NCI-H2227 (cell line): ENCODE data around the gene ZNF469.

ENCODE experiments used
- DNase-seq: peaks from one replicate; lab custom pipeline; 2025; ENCODE audit not compliant: unreplicated experiment; lab: John Stamatoyannopoulos, UW

Gene ZNF469

DNA sequence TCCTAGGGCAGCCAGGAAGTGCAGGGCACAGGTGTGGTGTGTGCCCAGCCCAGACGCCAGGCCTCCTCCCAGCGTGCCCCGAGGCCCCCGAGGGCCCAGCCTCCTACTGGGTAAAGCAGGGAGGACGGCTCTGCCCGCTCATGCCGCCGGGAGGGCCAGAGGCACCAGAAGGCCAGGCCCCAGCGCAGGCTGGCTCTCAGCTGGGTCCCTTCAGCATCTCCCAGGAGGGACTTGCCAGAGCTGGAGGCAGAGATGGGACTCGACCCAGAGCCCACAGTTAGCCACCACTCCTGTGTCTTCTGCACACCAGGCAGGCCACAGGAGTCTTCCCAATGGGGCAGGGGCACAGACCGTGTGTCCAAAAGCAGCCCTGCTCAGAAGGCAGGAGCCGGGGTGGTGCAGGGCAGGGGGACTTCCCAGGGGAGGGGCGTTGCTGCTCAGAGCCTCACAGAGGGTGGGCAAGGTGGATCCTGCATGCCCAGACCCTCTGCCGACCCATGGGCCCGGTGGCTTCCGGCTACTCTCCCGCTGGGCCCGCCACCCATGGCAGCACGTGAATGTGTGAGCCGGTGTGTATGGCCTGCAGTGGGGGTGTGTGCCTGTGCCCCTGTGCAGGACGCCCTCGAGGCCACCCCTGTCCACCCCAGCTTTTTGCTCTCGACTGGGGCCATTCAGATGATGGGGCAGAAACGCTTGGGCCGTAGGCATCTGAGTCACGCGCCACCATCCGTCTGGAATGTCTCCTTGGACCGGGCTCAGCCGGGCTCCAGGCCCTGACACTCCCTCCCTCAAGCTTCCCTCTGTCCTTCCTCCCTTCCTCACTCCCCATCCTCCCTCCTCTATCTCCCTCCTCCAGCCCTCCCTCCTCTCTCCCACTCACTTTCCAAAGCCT, 5.7 kb upstream of the ZNF469 start:
- DNase-seq = no peak

DNA sequence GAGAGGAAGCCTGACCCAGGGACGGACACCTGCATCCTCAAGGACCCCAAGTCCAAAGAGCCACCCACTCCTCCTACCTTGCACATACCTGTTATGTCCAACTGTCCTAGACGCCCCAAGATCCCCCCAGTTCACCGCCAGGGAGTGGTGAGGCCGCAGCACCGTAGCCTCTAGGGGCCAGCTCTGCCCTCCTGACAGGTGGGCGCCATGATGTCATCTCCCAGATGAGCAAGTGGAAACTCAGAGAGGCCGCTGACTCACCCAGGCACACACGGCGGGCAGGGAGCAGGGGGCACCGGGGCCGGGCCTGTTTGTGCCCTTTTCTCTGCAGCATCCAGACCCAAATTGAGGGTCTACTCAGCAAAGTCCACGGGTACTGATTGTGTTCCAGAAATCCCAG, 4.8 kb upstream of the ZNF469 start:
- DNase-seq = no peak

DNA sequence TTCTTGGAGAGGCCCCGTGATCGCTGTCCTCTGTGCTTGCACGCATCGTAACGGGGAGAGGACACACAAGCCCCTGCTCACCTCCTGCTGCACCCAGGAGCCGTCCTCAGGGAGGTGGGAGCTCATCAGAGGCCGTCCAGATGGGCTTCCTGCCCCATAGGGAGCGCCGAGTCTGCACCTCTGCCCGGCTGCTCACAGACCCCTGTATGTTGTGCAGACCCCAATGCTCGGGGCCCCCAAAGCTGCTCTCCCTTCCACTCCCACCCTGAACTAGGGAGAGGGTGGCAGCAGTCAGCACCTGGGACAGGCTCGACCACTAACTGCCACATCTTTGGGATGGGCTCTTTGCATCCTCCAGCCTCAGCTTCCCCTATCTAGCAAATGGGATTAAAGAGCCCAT, 4.4 kb upstream of the ZNF469 start:
- DNase-seq = no peak

DNA sequence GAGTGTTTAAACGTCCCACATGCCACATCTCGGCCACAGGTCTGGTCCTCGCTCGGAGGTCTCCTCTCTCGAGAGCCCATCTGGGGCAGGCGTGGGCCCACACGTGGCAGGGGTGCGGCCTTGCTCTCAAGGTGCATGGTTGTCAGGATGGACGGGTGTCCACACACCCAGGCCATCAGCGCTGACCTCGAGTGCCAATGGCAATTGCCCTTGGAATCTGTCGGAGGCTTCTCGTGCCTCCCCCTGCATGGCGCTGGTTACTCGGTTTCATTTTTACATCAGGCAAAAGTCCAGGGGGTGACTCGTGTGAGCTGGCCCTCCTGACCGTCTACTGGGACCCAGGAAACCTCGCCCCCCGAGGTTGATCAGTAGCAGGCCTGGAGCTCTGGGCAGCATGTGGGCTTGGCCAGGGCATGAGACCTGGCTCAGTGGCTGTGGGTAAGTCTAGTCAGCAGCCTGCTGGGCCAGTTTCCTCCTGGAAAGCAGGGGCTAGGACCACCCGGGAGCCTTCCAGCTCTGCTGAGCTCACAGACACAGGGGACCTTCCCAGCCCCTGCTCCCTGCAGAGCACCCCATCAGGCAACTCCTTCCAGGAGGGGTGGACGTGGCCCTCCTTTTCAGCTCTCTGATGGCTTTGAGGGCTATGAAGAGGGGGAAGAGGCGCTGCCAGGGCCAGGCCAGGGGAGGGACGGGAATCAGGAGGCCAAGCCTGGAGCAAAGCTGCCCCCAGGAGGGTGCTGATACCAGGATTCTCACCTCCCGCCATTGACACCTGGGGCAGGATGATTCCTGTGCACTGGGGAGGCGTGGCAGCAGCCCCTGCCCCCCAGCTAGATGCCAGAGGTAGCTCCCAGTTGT, 3.7 kb upstream of the ZNF469 start:
- DNase-seq = no peak

DNA sequence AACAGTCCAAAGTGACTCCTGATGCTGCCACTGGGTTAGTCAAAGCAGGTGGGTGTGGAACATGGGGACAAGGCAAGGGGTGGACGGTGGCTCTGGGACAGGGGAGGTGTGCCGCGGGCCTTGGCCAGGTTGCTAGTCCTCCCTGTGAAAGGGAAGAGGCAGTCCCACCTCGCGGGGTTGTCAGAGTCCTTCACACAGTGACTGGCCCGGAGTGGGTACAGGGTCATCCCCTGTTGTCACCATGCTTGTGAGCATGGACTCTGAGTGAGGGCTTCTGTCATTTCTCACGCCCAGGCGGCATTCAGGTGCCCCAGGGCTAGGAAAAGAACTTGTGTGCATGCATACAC, 3.1 kb upstream of the ZNF469 start:
- DNase-seq = no peak

DNA sequence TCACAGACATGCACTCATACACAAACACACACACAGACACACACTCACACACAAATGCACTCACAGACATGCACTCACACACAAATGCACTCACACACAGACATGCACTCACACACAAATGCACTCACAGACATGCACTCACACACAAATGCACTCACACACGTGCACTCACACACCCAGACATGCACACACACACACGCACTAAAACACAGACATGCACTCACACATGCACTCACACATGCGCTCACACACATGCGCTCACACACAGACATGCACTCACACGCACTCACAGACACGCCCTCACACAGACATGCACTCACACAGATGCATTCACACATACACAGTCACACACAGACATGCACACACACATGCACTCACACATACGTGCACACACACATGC, 2.7 kb upstream of the ZNF469 start:
- no peak for DNase-seq

DNA sequence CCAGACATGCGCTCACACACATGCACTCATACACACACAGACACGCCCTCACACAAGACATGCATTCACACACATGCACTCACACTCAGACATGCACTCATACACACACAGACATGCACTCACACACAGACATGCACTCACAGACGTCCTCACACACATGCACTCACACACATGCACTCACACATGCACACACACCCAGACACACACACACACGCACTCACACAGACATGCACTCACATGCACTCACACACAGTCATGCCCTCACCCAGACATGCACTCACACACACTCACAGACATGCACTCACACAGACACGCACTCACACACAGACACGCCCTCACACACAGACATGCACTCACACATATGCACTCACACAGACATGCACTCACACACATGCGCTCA, 2.1 kb upstream of the ZNF469 start:
- no peak for DNase-seq

DNA sequence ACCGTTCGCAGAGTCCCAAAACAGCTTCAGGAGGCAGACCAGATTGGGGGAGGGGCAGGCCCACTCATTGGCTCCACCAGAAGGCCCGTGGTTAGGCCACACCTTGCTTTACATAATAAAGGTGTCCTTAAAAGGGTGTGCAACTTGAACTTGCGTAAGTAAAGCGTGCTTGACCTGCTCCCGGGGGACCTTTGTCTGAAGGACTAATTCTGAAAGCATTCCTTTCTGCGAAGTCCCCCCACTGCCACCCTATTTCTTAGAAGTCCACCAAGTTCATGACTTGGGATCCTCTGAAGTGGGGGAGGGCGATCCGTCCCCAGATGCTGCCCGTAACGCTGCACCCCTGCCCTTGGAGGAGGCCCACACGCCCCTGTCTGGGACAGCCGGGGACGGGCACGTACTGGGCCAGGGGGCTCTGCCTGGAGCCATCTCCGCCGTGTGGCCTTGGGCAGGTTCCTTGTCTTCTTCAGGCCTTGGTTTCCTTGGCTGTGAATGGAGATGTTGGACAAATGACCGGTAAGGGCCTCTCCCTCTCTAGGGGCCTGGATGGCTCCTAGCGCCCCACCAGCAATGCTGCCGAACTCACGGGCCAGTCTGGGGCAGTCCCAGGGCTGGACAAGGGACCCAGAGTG, 823 bp upstream of the ZNF469 start:
- no peak for DNase-seq

DNA sequence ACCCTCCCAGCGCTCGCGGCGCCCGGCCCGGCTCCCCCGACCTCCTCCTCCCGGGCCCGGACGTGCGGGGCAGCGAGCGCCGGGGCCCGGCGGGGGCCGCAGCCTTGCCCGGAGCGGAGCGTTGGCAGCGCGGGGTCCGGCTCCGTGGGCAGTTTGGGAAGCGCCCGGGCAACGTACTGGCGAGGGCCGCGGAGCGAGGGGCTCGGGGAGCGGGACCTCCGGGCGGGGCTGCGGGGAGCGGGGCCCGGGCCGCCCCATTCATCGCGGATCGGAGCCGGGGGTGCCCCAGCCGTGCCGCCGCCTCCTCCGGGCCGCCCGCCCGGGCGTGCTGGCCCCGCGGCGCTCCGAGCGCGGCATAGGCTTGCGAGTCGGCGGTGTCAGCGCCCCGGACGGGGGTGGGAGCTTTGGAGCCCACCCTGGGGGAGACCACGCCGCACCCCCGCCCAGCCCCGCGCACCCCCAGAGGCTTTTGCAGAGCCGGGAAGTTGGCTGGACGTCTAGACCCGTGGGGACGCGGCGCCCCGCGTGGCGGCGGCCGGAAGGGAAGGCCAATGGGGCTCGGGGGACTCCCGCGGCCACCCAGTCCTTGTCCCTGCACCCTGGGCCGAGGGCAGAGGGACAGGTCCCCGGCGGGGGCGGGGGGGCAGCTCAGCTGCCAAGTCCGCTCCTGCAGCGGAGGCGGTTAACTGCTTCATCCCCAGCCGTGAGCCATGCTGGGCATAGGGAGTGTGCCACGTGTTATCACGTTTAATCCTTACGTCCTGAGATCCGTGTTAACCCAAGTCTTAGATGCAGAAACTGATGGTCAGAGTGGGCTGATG, 852 bp downstream of the ZNF469 start:
- DNase-seq = no peak

DNA sequence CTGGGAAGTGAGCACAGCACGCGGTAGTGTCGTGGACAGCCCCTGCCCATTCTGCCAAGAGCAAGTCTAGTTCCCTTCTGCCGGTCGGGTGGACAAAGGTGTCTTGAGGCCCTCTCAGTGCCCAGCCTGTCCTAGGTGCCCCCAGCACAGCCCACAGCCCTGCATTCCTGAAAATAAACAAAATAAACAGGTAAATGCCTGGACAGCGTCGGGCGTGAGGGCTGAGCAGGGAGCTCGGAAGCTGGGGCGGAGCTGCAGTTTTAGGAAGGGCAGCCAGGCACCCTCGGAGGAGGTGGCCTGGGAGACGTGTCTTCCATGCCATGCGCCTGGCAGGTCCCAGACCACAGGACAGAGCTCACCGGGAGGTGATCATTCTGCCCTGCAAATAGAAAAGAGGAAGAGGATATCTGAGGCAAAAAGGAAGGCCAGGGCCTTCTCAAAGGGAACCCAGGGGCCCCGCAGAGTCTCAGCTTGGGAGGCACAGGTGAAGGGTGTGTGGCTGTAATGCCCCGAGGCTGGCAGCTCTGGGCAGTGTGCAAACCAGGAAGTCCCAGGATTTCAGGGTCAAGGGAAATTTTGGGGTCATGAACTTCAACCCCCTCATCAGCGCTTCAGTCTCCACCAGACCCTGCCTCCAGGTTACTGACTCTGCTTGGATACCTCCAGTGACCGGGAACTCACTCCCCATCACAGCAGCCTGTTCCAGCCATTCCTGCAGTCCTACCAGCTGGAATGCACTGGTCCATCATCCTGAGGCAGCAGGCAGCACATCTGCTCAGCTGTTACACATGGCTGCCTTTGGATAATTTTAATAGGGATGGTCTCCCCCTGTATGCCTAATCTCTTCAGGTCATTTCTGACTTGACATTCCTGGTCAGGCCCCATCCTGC, 1.7 kb downstream of the ZNF469 start:
- no peak for DNase-seq

DNA sequence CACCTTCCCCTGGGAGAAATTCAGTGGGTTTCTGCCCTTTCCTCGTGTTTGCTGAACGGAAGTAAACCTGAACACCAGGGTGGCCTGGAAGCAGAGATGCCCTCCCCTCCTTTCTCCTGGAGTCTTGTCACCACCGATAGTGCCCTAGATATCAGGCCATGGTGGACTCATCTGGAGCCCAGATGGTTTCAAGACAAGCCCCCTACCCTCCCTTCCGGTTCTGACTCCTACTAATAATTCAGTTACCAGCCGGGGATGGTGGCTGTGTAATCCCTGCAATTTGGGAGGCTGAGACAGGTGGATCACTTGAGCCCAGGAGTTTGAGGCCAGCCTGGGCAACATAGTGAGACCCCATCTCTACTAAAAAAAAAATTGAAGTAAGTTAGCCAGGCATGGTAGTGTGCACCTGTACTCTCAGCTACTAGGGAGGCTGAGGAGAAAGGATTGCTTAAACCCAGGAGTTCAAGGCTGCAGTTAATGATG, 2.4 kb downstream of the ZNF469 start:
- DNase-seq = no peak

DNA sequence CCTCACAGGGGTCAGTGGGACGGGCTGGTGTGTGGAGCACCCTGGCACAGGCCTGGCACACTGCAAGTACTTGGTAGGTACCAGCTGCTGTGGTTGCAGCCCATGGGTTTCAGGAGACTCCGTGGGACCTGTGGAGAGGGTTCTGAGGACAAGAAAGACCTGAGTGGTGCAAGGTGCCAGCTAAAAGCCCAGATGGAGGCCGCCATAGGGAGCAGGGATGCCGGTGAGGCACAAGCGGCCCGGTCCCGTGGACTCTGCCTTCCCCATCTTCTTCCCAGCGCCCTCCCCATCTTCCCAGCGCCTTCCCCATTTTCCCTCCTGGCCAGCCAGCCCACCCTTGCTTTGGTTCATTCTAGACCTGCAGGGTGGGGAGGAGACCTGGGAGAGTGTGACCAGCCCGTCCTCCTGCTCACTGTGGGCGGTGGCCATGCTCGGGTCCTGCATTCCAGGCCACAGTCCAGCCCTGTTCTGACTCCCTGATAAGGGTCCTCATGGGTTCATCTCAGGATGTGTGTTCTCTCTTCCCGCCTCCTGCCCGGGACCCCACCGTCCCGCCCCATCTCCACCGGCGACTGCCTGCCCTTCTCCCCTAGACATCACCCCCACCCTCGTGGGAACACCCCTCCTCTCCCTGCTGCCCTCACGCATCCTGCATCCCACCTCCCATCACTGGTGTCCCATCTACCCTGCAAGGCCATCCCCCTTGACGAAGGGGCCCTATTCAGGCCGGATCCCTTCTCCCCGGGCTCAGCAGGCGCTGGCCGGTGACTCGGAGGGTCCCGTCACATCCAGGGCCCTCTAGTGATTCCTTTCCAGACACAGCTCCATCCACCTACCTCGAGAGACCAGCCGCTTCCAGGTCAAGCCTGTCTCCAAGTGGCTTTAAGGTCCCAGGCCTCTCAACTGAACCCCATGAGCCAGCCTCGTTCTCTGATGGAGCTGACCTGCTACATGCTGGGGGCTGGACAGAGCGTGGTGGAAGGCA, 3.4 kb downstream of the ZNF469 start:
- DNase-seq = no peak

DNA sequence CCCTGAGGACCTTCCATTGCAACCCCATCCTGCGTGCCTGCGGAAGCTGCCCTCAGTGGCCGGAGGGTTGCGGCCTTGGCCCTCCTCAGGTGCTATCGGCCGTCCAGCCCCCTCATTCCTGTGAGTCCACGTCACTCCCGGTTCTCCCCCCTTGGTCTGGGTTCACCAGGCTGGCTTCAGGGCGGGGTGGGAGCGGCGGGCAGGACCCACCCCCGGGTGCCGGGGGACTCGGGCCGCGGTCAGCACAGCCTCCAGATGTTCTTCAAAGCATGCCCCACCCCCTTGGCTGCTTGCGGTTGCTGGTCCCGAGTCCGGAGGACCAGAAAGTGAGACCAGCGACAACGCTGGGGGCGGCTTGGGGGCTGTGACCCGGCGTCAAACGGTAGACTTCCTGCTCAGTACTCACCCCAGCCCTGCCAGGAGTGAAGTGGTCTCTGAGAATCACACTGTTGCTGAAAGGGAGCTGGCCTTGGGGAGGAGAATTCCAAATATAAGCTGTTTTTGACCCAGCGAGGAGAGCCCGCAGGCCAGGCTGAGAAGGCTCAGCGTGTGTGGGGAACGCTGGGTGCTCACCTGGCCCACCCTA, 4.5 kb downstream of the ZNF469 start:
- DNase-seq = no peak

DNA sequence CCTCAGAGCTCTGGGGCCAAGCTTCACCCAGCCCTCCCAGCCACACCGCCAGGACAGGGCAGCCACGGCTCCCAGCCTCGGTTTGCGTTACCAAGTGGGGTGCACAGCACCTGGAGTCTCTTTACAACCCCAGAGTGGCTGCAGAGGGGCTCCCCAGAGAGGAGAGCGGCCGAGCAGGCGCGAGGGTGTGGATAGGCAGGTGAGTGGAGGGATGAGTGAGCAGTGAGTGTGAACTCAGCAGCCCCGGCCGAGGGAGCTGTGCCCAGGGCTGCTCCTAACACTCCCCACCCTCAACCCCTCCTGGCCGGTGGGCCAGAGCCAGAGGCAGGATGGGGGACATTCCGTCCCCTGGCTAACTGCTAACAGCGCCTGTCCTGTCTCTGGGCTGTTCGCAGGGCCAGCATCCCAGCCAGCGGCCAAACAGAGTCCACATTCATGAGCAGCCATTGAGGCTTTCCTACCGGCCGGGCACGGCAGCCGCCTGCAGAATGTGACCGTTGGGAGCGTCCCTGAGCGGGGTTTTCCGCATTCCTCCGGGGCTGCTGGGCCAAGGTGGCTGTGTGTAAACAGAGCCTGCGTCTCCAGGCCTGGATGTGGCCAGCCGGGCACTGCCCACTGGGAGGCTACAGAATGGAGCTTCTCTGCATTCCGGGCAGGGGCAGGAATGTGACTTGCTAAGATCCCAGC, 5.3 kb downstream of the ZNF469 start:
- no peak for DNase-seq

DNA sequence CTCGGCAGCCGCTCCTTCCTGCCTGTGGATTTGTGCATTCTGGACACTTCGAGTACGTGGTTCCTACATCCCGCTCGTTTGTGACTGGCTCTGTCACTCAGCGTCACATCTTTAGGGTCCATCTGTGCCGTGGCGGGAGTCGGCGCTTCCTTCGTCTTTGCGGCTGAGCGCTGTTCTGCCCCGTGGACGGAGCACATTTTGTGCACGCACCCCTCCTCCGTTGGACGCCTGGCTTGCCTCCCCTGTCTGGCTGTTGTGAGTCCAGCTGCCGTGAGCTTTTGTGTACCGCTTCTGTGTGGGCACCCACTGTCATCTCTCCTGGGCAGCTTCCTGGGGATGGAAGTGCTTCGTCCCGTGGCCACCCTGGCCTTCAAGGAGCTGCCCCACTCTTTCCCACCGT, 6.4 kb downstream of the ZNF469 start:
- DNase-seq = no peak

DNA sequence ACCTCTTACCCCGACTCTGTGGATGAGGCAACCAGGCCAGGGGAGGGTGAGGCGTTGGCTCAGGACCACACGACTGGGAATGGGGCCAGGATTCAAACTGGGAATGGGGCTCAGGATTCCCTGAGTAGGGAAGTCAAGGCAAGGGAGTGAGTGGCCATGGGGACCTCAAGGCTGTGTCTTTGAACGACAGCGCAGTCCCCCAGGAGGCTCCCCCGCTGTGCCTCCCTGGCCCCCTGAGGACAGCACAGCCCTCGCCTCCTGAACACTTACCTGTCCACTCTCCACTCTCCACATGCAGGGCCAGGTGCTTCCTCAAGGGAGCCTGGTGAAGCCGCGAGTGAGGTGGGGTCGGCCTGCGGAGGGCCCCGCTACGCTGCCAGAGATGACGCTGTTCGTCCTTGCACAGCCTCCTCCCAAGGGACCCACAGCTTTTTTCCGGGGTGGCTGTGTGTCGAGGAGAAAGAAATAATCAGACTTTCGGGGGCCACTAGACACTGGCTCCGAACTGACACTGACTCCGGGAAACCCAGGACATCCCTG, 6.9 kb downstream of the ZNF469 start:
- DNase-seq = no peak

DNA sequence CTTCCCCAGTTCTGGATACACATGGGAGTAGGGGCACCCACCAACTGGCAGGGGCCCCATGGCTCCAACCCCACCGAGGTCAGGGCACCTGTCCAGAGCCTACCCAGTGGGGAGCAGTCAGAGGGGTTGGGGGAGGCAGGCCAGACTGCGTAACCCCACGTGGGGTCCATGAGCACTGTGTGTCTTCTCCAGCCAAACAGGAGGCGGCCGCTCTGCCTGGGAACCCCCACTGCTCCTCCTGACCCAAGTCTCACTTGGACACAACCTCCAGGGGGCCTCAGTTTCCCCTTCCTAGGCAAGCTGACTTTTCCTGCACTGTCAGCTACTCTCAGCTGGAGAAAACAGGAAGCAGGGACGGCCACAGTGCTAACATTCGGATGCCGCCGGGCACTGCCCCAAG, 7.5 kb downstream of the ZNF469 start:
- DNase-seq = no peak
